HG03378 (cell line): ENCODE data around the gene TPTE2.
"Not testable (repeated sequence)": the region's sequence is repeated elsewhere in the genome, so short reads cannot be mapped to it uniquely, and the experiment has no call there.

ENCODE experiments used
- ATAC-seq: cut with Tn5 transposase; IDR thresholded peaks from one replicate; pipeline ENCODE4 v1.9.1; 2021; ENCODE audit warnings: mild to moderate bottlenecking, moderate library complexity; ENCODE audit not compliant: unreplicated experiment

Gene TPTE2

DNA sequence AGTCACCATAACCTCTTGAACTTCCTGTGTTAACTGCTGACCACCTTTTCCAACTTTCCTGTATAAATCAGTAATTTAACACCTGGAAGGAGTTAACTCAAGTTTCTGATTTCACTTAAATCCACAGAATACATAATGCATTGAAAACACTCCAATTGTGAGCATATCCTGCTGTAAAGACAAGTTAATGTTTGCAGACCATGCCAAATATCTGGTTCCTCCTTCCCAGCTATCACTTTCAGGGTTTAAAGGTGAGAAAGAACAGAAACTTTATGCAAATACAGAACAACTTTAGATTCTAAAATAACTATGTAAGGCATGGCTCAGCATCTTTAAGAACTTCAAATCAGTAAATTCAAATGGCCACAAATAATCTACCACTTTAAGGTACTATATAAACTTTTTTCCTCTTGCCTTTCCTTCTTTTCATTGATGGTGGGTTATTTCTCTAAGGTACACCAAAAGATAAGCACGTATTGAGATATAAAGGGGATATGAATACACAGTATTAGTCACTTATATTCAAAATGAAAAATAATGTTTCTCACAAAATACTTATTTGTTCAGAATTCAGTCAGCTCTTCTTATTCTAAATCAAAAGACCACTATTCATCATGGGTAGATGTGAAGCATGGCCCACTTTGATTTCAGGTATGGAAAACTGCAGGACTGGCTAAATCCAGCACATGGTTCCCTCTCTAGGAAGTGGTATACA is 6.6 kb upstream of the TPTE2 start:
- peak; percentile 82 for ATAC-seq

GRCh38 chr13:19561585-19561984 is 253 bp upstream of the TPTE2 start:
- ATAC-seq, result no peak

DNA sequence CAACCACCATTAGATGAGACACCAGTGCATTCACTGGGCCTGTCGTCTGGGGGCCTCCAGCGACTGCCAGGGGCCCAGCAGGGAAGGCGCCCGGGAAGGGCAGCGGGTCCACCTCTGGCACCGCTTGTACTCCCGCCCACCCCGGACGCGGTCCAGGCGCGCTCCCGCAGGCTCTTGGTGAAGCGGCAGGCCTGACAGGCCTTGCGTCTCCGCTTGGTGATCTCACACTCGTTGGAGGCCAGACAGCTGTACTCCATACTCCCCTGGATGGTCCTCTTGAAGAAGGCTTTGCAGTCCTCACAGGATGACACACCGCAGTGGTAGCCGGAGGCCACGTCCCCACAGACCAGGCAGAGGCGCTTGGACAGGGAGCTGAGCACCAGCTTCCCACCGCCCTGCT is 660 bp downstream of the TPTE2 start:
- not testable (repeated sequence) for ATAC-seq

DNA sequence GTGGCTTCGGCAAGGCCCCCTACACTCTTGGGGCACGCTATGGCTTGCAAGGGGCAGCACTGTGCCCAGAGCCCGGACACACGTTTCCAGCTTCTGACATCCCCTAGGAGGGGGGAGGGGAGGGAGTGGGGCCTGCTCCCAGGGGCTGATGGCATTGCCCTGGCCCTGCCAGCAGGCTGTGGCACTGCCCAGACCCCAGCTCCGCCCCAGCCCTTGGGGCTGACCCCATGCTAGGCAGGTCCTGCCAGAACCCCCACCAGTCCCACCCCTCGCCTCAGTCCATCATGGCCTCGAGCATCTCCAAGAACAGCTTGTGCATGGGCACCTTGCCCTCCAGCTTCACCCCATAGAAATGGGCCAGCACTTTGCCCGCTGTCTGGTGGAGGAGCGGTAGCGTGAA is 1.6 kb downstream of the TPTE2 start:
- ATAC-seq, result not testable (repeated sequence)

GRCh38 chr13:19557287-19557686 is 4.0 kb downstream of the TPTE2 start:
- ATAC-seq, result not testable (repeated sequence)

GRCh38 chr13:19549245-19549644 is 12.1 kb downstream of the TPTE2 start:
- ATAC-seq, result not testable (repeated sequence)

- ATAC-seq, result not testable (repeated sequence)
Measured at GRCh38 chr13:19525634-19526033, 35.7 kb downstream of the TPTE2 start.

DNA sequence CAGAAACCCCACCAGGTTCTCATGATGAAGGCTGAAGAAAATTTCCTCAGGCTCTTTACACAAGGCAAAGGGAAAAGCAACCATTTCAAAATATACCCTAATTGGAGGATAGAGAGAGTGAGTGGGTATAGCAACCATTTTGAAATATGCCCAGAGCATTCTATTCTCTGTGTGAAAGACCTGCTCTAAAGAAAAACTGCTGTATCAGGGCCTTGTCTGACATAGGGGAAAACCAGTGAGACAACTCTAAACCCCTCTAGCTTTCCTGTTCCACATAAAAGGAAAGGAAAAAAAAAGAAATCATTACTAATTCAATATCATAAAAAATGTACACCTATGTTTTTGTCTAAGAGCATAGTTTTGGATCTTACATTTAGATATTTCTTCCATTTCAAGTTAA is 42.3 kb downstream of the TPTE2 start:
- ATAC-seq, result no peak

DNA sequence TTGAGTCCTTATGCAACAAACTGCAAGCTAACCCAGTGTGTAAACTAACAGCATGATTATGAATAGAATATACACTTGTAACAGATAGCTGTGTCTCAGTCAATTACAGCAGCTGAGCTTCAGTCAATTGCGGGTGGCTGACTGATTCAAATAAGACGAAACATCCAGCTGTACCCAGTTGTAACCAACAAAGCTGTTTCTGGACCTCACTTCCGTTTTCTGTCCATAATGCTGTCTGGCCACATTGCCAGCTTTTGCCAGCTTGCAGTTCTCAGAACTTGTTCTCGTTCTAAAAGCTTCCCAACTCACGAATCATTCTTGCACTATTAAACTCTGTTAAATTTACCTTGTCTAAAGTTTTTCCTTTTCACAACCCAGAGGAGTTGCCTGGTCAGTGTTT is 53.7 kb downstream of the TPTE2 start:
- ATAC-seq, result not testable (repeated sequence)

DNA sequence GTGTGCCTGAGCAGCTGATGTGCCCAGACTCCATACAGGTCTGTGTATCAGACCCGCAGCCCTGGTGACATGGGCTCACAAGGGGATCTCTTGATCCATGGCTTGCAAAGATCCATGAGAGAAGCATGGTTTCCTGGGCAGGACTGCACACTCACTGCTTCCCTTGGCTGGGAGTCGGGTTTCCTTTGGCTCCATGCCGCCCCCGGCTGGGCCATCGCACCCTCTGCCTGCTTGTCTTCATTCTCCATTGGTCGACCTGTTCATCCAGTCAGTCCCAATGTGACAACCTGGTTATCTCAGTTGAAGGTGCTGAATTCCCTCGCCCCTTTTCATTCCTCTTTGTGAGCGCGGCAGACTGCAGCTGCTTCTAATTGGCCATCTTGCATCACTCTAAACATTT is 101.2 kb downstream of the TPTE2 start:
- not testable (repeated sequence) for ATAC-seq

- not testable (repeated sequence) for ATAC-seq
Measured at GRCh38 chr13:19439056-19439686, 122.2 kb downstream of the TPTE2 start.

- not testable (repeated sequence) for ATAC-seq
Measured at GRCh38 chr13:19437780-19438179, 123.6 kb downstream of the TPTE2 start.

- not testable (repeated sequence) for ATAC-seq
Measured at GRCh38 chr13:19422236-19422635, 139.1 kb downstream of the TPTE2 start.

DNA sequence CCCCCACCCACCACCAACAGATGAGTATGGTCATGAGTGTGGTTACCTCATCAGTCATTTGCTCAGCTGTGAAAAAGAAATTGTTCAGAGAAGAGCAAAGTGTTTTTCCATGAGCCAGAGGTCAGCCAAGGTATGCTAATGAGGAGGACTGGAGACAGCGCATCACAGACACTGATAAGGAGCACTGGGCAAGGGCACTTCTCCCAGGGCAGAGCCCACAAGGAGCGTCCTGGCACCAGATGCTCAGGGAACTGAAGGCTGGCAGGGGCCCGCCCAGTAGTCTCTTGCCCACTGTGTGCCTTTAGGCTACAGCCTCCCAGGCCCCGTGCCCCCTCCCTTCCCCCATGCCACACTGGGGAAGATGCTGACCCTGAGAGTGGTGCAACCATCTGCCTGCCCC is 148.8 kb downstream of the TPTE2 start:
- ATAC-seq, result not testable (repeated sequence)

DNA sequence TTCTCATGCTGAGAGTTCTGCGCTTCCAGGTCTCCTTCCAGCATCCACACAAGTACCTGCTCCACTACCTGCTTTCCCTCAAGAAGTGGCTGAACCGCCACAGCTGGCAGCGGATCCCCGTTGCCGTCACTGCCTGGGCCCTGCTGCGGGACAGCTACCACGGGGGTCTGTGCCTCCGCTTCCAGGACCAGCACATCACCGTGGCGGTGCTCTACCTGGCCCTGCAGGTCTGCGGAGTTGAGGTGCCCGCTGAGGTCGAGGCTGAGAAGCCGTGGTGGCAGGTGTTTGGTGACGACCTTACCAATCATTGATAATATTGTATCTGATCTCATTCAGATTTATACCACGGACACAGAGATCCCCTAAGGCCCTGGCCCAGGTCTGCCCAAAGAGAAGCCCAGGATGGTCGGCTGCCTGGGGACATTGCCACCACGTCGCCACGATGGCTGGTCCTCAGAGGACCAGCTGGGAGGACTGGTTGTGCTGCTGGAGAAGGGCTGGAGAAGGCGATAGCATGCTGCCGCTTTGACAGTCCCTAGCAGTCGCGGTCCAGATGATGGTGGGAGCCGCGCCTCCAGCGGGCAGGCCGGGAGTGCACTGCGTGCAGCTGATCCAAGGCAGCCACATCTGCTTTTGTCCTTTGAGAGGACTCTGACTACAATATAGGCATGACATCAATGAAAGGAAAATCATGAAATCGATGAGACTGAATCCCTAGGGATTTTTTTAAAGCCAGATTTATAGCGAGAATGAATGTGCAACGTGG is 178.4 kb downstream of the TPTE2 start:
- ATAC-seq, result not testable (repeated sequence)

DNA sequence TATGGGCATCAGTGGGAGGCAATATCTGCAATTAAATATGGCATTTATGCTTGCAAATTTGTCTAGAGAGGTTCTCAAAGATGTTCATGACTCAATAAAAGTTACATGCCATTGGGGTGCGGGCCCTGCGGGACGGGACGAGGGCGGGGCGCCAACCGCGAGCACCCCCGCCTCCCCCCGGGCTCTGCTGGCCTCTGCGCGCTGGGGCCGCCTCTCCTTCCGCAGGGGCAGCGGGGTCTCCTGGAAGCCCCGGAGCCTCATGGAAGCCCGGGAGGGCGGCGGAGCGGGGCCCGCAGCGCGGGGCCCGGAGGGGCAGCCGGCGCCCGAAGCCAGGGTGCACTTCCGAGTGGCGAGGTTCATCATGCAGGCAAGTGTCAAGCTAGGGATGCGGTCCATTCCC is 179.2 kb downstream of the TPTE2 start:
- ATAC-seq, result no peak
